PC-9 (cell line): Measurements from ENCODE around the gene HDX.

Source experiments
- CTCF ChIP-seq: fragments of 200-600 bp; sonication (generic); conservative IDR thresholded peaks from 2 replicates; pipeline ENCODE4 v1.6.1; 2017; ENCODE audit warnings: mixed run types, antibody characterized with exemption, mild to moderate bottlenecking, moderate library complexity
- EZH2 ChIP-seq: fragments of 200-600 bp; sonication (generic); IDR thresholded peaks from 2 replicates; pipeline ENCODE4 v1.8.0; 2017; ENCODE audit warnings: antibody characterized with exemption, low read depth

GRCh38 chrX:84453351-84454246, 48.7 kb downstream of the HDX start:
- TF ChIP-seq CTCF (no peak), EZH2 (no peak)
